ENCODE data around the gene SH3GL3.

Gene SH3GL3

DNA sequence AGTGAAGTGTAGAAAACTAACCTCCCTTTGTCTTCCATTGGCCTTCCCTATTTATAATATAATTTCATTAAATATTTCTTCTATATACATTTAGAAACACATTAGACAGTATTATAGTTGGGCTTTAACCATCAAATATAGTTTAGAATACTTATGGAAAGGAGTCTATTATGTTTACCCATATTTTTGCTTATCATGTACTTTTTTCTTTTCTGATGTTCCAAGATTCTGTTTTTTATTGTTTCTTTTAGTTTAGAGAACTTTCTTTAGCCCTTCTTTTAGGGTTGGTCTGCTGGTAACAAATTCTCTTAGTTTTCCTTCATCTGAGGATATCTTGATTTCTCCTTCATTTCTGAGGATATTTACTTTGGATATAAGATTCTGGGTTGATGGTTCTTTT lies 23.7 kb downstream of the SH3GL3 start:
- no peak for DNase-seq

DNA sequence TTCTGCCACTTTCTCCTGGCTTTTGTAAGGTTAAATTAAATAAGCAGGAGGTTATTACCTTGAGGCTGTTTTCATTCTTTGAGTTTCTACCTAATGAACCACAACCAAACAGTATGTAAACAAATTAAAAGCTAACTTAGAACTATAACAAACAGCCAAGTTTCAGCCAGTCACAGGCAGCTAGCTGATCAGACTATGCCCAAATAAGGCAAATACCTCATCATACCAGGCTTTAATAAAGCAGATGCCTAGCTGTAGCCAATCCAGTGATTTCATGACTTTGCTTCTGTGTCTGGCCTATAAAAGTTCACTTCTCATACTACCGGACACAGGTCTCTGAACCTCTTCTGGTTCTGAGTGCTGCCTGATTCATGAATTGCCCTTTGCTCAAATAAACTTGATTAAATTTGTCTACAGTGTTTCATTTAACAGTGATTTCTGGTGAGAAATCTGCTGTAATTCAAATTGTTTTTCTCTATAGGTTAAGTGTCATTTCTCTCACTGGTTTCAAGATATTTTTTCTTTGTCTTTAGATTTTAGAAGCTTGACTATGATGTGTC lies 24.2 kb downstream of the SH3GL3 start:
- no peak for DNase-seq

- DNase-seq = no peak
These were observed 25.0 kb downstream of the SH3GL3 start for GRCh38 chr15:83472151-83472550.

- no peak for DNase-seq
These were observed 25.7 kb downstream of the SH3GL3 start for GRCh38 chr15:83472797-83473196.

GRCh38 chr15:83474578-83474977 lies 27.4 kb downstream of the SH3GL3 start:
- no peak for DNase-seq

- no peak for DNase-seq
These were observed 28.4 kb downstream of the SH3GL3 start for GRCh38 chr15:83475551-83475950.

DNA sequence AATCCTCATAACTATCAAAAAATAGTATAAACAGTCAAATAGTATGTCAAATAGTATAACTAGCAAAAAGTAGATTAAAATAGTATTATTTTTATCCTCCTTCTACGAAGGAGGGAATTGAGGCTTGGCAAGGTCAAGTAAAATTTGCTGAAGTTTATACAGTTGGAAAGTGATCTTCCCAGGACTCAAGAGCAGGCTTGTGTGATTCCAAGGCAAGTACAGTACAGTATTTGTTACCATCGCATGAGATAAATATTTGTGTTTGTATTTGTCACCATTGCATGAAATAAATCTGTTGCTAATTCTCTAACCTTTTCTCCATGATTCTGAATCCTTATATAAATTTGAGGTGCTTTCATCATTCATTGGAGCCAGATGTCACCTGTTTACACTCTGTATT lies 28.9 kb downstream of the SH3GL3 start:
- no peak for DNase-seq

- DNase-seq = no peak
These were observed 29.6 kb downstream of the SH3GL3 start for GRCh38 chr15:83476708-83477107.

- DNase-seq = no peak
These were observed 30.1 kb downstream of the SH3GL3 start for GRCh38 chr15:83477172-83477807.

DNA sequence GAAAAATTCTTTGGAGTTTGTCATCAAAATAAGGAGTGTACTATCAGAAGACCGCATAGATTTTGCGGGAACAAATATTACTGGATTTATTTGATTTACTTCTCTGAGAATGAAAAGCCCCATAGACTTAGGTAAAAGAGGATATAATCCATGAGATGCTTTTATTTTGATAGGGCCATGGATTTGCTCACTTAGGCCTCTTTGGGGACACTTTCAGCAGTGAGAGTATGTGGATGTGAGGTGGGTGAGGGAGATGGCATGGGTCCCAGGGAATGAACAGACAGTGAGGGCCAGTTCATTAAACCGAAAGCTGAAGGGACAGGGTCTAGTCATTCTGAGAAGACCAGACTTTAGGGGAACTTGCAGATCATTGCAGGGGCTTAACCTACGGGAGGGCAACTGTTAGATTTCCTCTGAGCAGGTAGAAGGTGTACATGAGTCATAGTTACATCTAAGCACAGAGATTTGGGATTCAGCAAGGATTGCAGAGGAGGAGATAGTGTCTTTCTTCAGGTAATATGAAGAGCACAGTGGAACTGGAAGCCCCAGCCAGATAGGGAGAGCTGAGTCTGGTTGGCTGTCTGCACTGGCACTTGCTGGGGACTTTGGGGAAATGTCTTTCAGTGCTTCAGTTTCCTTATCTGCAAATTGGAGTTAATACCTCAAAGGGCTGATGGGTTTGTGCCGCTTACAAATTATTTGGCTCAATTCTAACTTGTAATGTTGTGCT lies 30.8 kb downstream of the SH3GL3 start:
- DNase-seq = no peak

- DNase-seq = no peak
These were observed 36.5 kb downstream of the SH3GL3 start for GRCh38 chr15:83483612-83484011.

- no peak for DNase-seq
These were observed 37.5 kb downstream of the SH3GL3 start for GRCh38 chr15:83484636-83485035.

- no peak for DNase-seq
These were observed 39.2 kb downstream of the SH3GL3 start for GRCh38 chr15:83486363-83486762.

DNA sequence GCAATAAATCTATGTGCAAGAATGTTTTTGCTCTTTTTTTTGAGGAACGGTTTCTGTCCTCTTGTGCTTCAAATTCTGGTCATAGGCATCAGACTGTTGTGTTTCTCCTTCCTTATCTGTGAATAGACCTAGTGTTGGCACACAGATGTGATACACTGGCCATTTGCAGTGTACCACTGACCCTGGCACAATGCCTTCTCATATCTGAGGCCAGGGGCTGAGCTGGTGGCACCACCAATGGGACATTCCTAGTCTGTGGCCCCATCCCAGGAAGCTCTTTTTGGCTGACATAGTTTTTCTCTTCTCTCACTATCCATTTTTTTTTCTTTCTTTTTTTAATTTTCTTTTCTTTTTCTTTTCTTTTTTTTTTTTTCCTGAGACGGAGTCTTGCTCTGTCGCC lies 40.4 kb downstream of the SH3GL3 start:
- DNase-seq = no peak

- no peak for DNase-seq
These were observed 42.5 kb downstream of the SH3GL3 start for GRCh38 chr15:83489690-83490089.

GRCh38 chr15:83491486-83491885 lies 44.3 kb downstream of the SH3GL3 start:
- no peak for DNase-seq

DNA sequence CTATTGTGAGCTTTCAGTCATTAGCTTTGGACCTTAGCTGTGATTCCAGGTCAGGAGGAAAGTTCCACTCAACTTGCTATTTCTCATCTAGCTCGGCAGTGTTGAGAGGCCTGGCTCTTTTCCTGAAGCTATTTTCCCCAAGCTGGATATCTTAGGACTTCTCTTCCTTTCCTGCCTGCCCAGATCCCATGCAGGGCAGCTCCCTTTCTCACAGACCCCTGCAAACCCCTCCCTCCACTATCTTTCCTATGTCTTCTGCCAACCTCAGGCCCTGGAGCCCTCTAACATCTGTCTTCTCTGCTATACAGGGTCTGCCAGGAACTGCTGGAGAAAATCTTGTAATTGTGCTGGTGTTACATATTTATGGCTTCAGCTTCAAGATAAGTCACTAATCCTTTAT lies 49.6 kb downstream of the SH3GL3 start:
- DNase-seq = no peak

DNA sequence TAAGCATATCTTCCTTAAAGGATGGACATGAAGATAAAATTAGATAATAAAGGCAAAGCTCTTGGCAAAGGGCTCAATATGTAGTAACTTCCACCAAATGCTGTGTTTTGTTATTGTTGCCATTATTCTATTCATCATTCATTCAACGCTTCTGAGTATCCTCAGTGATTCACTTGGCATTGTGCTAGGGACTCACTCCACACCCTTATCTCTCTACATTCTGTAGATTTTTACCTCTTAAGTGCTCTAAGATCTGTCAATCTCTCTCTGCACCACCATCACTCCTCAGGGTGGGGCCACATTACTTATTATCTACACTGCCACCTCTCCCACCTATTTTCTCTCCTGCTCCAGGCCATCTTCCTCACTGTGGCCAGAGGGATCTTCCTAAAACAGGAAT lies 51.2 kb downstream of the SH3GL3 start:
- no peak for DNase-seq

DNA sequence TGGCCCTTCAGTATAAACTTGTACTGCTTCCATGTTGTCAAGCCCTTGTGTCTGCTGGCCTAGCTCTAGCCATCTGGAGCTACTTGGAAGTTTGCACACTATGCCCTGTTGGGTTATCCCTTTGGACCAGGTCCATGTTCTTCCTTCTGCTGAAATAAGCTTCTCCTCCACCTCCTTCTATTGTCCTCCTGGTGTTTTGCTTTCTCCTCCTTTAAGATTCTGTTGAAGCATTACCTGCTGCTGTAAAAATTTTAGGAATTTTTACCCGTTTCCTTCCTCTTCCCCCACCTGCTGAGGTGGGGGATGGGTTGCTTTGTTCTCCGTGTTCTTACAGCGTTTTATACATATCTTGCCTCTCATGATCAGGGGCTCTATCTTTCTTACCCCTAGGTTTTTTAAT lies 51.7 kb downstream of the SH3GL3 start:
- DNase-seq = no peak

DNA sequence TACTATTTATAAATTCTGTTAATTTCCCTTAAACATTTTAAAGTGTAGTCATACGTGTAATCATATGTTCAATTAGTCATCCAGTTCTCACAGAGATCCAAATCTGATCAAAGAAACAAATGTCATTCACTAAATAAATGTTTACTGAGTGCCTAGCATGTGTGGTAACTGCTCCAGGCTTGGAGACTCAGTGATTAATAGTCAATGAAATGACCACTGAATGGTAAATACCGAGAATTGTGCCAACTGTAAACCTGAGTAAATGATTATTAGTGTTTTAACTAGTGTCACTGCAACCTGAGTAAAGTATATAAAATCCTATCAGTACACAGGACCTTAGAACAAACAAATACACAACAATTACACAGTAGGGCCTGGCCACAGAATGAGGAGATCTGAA lies 52.3 kb downstream of the SH3GL3 start:
- no peak for DNase-seq

- DNase-seq = no peak
These were observed 56.6 kb downstream of the SH3GL3 start for GRCh38 chr15:83503595-83504364.

- DNase-seq = no peak
These were observed 57.2 kb downstream of the SH3GL3 start for GRCh38 chr15:83504365-83504764.

- no peak for DNase-seq
These were observed 62.9 kb downstream of the SH3GL3 start for GRCh38 chr15:83510001-83510400.

GRCh38 chr15:83512459-83512858 lies 65.3 kb downstream of the SH3GL3 start:
- DNase-seq = no peak

Measured in stimulated activated CD4-positive, alpha-beta T cell treated with anti-CD3 and anti-CD28 coated beads, Interleukin-15, amount 100 ng/mL, for 24 hours (primary cell).